Endothelial cell of umbilical vein (primary cell): ENCODE measurements around the gene SPEM2. TPM values are rescaled to one million over a fixed set of nuclear protein-coding genes. Genes with fewer than 3 reads are reported as not detected.

Source experiments
- BruUV-seq: library from RNA; stranded (reverse); fragments of 400-500 nt; replicated peaks from 2 replicates; lab custom pipeline; 2021; lab: Mats Ljungman, UMichigan
- CTCF ChIA-PET: fragments of 300-600, 350-600 bp; sonication (Branson Sonifier 250); formaldehyde crosslinking; loops from one replicate; lab custom pipeline; 2021; ENCODE audit warnings: antibody characterized with exemption, inconsistent platforms; lab: Charles Lee
- POLR2A ChIA-PET: fragments of 300-600, 350-600 bp; sonication (Branson Sonifier 250); formaldehyde crosslinking; loops from one replicate; lab custom pipeline; 2021; ENCODE audit warnings: antibody characterized with exemption, inconsistent platforms; lab: Charles Lee
- DNase-seq: peaks from one replicate; pipeline ENCODE4 v3.0.0-alpha.2; 2011; ENCODE audit warnings: low read depth, low spot score
- FAIRE-seq: peaks from 2 replicates; lab custom pipeline; 2011; peaks lifted over from hg19 to GRCh38; lab: Jason Lieb, UNC
- H2AFZ ChIP-seq: 2 replicates; pipeline ENCODE4 v1.6.0; 2012; ENCODE audit warnings: low read depth, low read length, control low read depth, inconsistent platforms
- H3K27ac ChIP-seq: 2 replicates; pipeline ENCODE4 v1.5.1; 2011; ENCODE audit warnings: low read depth, mild to moderate bottlenecking, control low read depth, low read length, moderate library complexity; ENCODE audit not compliant: insufficient read depth
- H3K27me3 ChIP-seq, 2 experiments: 2 replicates each; pipeline versions ENCODE4 v1.6.0 to v1.6.1; 2011; ENCODE audit warnings: low read length in 2 of 2, mixed read lengths in 1 of 2; ENCODE audit not compliant: control insufficient read depth in 2 of 2, insufficient read depth in 2 of 2
- H3K36me3 ChIP-seq, 2 experiments: 2 replicates in 1 of 2; 3 replicates in 1 of 2; pipeline ENCODE4 v1.5.1; 2011; ENCODE audit warnings: low read length in 2 of 2, mild to moderate bottlenecking in 1 of 2, moderate library complexity in 1 of 2; ENCODE audit not compliant: control insufficient read depth in 2 of 2, insufficient read depth in 2 of 2; ENCODE audit errors: extremely low read depth in 1 of 2
- H3K4me1 ChIP-seq: 3 replicates; pipeline ENCODE4 v1.5.1; 2011; ENCODE audit warnings: mild to moderate bottlenecking, low read length; ENCODE audit not compliant: control insufficient read depth, insufficient read depth; ENCODE audit errors: extremely low read depth
- H3K4me2 ChIP-seq: 2 replicates; pipeline ENCODE4 v1.6.1; 2011; ENCODE audit warnings: low read length, control low read depth, mixed read lengths; ENCODE audit not compliant: insufficient read depth
- H3K4me3 ChIP-seq, 3 experiments: fragments of 200-600 bp in 1 of 3; sonication (generic), shearing (Covaris generic) in 1 of 3; replicated peaks in 1 of 3; 2 replicates each; pipeline ENCODE4 v1.5.1; 2011 to 2016; ENCODE audit warnings: control low read depth in 3 of 3, low read length in 3 of 3, mild to moderate bottlenecking in 2 of 3, inconsistent platforms in 1 of 3, low read depth in 1 of 3, moderate library complexity in 1 of 3; ENCODE audit not compliant: insufficient read depth in 1 of 3
- H3K79me2 ChIP-seq: 2 replicates; pipeline ENCODE4 v1.6.0; 2012; ENCODE audit warnings: low read length, inconsistent platforms; ENCODE audit not compliant: control insufficient read depth, insufficient read depth
- H3K9ac ChIP-seq: replicated peaks from 2 replicates; pipeline ENCODE3; 2011; ENCODE audit warnings: low read length, control low read depth; ENCODE audit not compliant: insufficient read depth; ENCODE audit errors: extremely low read depth
- H3K9me1 ChIP-seq: replicated peaks from 3 replicates; pipeline ENCODE4 v1.6.0; 2011; ENCODE audit warnings: mild to moderate bottlenecking, low read length; ENCODE audit not compliant: control insufficient read depth, insufficient read depth; ENCODE audit errors: extremely low read depth
- H3K9me3 ChIP-seq: replicated peaks from 2 replicates; pipeline ENCODE4 v1.5.1; 2012; ENCODE audit warnings: low read length, inconsistent platforms; ENCODE audit not compliant: control insufficient read depth, insufficient read depth
- H4K20me1 ChIP-seq: replicated peaks from 2 replicates; pipeline ENCODE3; 2011; ENCODE audit warnings: mild to moderate bottlenecking, low read length; ENCODE audit not compliant: control insufficient read depth, insufficient read depth; ENCODE audit errors: extremely low read depth
- CTCF ChIP-seq, 2 donors: IDR thresholded peaks; 1 replicate in 1 of 2; 2 replicates in 1 of 2; pipeline ENCODE4 v1.5.1; 2011; ENCODE audit warnings: low read length in 2 of 2, mild to moderate bottlenecking in 2 of 2, moderate library complexity in 2 of 2, control low read depth in 1 of 2, inconsistent platforms in 1 of 2, low read depth in 1 of 2; ENCODE audit not compliant: insufficient read depth in 1 of 2; ENCODE audit errors: extremely low read depth in 1 of 2
- EZH2 ChIP-seq: IDR thresholded peaks from 2 replicates; pipeline ENCODE4 v1.6.1; 2012; ENCODE audit warnings: borderline replicate concordance, low read depth, mild to moderate bottlenecking, moderate library complexity, low read length, inconsistent platforms; ENCODE audit not compliant: severe bottlenecking
- FOS ChIP-seq: IDR thresholded peaks from 2 replicates; pipeline ENCODE4 v1.6.1; 2011; ENCODE audit warnings: mild to moderate bottlenecking, low read length, moderate library complexity, borderline replicate concordance; ENCODE audit not compliant: insufficient read depth
- GATA2 ChIP-seq: IDR thresholded peaks from 2 replicates; pipeline ENCODE4 v1.7.0; 2011; ENCODE audit warnings: low read depth, mild to moderate bottlenecking, moderate library complexity, mixed read lengths, low read length; ENCODE audit not compliant: insufficient read length, insufficient read depth
- JUN ChIP-seq: IDR thresholded peaks from 2 replicates; pipeline ENCODE4 v1.6.1; 2011; ENCODE audit warnings: borderline replicate concordance, low read depth; ENCODE audit not compliant: insufficient read length, insufficient read depth
- MAX ChIP-seq: IDR thresholded peaks from 2 replicates; pipeline ENCODE4 v1.6.1; 2011; ENCODE audit not compliant: insufficient read depth, insufficient read length
- MYC ChIP-seq: IDR thresholded peaks from one replicate; pipeline ENCODE4 v1.6.1; 2011; ENCODE audit warnings: mild to moderate bottlenecking, low read depth, low read length
- POLR2A ChIP-seq: IDR thresholded peaks from 2 replicates; pipeline ENCODE4 v1.6.1; 2012; ENCODE audit warnings: low read depth, mild to moderate bottlenecking, control low read depth, low read length
- POLR2AphosphoS5 ChIP-seq: IDR thresholded peaks from 2 replicates; pipeline ENCODE4 v1.6.1; 2012; ENCODE audit warnings: low read depth, mild to moderate bottlenecking, control low read depth, low read length, moderate library complexity; ENCODE audit not compliant: insufficient read depth
- dilution Hi-C: fragments of 300-500 bp; cut with MboI; formaldehyde crosslinking; loops from one replicate; pipeline ENCODE4 v1.15.0; 2019; ENCODE audit warnings: low sequenced_read_pairs; ENCODE audit not compliant: extremely low pct_ligation_motif_present
- intact Hi-C: fragments of 100-400 bp; cut with micrococcal nuclease; formaldehyde crosslinking; loops from one replicate; pipeline ENCODE4 v1.10.0; 2022
- polyA plus RNA-seq, 4 experiments: library from polyadenylated mRNA; depleted of rRNA in 3 of 4; stranded (reverse) in 3 of 4; unstranded in 1 of 4; fragments of >200 nt; gene quantifications; 2 replicates each; pipeline versions ENCODE4 v1.2.1 to v1.2.3, GENCODE V29; 2011 to 2012; ENCODE audit warnings: missing spikeins in 1 of 4
- total RNA-seq: library from RNA; stranded (reverse); gene quantifications from 2 replicates; pipeline ENCODE4 v1.2.3, GENCODE V29; 2021

SPEM2 gene
- total and polyA plus RNA-seq, 2 donors (not counting 3 experiments of a cell fraction or from before 2014, with no cell fraction given): not detected

DNA sequence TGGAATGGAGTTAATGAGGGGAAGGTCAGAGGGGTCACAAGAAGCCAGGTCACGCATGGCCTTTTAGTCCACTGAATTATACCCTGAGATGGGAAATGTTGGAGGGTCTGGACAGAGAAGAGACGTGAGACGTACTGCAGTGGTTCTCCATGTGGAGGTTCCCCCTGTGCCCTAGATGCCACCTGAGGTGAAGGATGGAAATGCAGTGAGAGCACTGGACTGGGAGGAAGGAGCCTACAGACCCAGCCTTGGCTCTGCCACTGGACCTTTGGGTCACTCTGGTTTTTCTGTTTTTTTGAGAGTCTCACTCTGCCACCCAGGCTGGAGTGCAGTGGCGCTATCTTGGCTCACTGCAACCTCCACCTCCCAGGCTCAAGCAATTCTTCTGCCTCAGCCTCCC is 29.3 kb upstream of the SPEM2 start:
- Histone ChIP-seq H2AFZ (no peak overlapping the region), H3K9ac (no peak overlapping the region), H3K36me3 (no peaks in the 10 kb centered on the region), H3K9me3 (no peaks in the 10 kb centered on the region), H3K79me2 (no peaks in the 10 kb centered on the region), H3K9me1 (no peaks in the 10 kb centered on the region), H3K27me3 (no peaks in the 10 kb centered on the region), H3K27ac (no peak overlapping the region), H4K20me1 (no peaks in the 10 kb centered on the region), H3K4me2 (no peak overlapping the region), H3K4me3 (no peak overlapping the region), H3K4me1 (peaks cover 15% of the 10 kb centered on the region)
- ChIA-PET POLR2A (no interaction called here), CTCF (no interaction called here)
- TF ChIP-seq MAX (no peak), FOS (no peak), MYC (no peak), EZH2 (no peak), POLR2A (no peak), GATA2 (no peak), POLR2AphosphoS5 (no peak), CTCF (IDR thresholded peaks at IDR 0.05; ENCODE audit: extremely low read depth in 1 of 2, insufficient read depth in 1 of 2, low read depth in 1 of 2, low read length in 2 of 2) (no peak), JUN (no peak)
- no TSS peak for BruUV-seq
- dilution Hi-C loops: no loop called here
- no peak for DNase-seq
- intact Hi-C loops: no loop called here
- no peak for FAIRE-seq
